ENCODE results near the gene MECP2. TPM values are rescaled to one million over a fixed set of nuclear protein-coding genes. Genes with fewer than 3 reads are reported as not detected.

Gene MECP2
- total RNA-seq, 4 donors from 2014 or later, result 19.7 to 76.0 (median 33.9) TPM

- WGBS, result 80% methylated on average over 1 of the region's 9 CpGs
- Histone ChIP-seq H3K9me3 (no peaks in the 10 kb centered on the region), H3K27ac (no peak overlapping the region), H3K4me1 (no peaks in the 10 kb centered on the region), H3K27me3 (no peaks in the 10 kb centered on the region), H3K36me3 (peaks cover 30% of the 10 kb centered on the region), H3K4me3 (no peak overlapping the region)
- TF ChIP-seq EP300 (IDR thresholded peaks at IDR 0.05), result no peak
- no peak for TF ChIP-seq POLR2AphosphoS5 (IDR thresholded peaks at IDR 0.05)
- no peak for TF ChIP-seq CTCF (IDR thresholded peaks at IDR 0.05)
- TF ChIP-seq POLR2A (IDR thresholded peaks at IDR 0.05), result no peak
- no peak for DNase-seq (ENCODE audit: low spot score in 2 of 2)
These were observed 64.9 kb downstream of the MECP2 start for GRCh38 chrX:154032653-154033052.

- Histone ChIP-seq H3K4me1 (no peaks in the 10 kb centered on the region), H3K36me3 (peaks cover 30% of the 10 kb centered on the region), H3K4me3 (no peak overlapping the region), H3K9me3 (no peaks in the 10 kb centered on the region), H3K27ac (no peak overlapping the region), H3K27me3 (no peaks in the 10 kb centered on the region)
- TF ChIP-seq EP300 (IDR thresholded peaks at IDR 0.05) (no peak), POLR2A (IDR thresholded peaks at IDR 0.05) (no peak), CTCF (IDR thresholded peaks at IDR 0.05) (no peak), POLR2AphosphoS5 (IDR thresholded peaks at IDR 0.05) (no peak)
- 91% methylated on average over 11 of the region's 11 CpGs for WGBS
- no peak for DNase-seq (ENCODE audit: low spot score in 2 of 2)
These were observed 65.4 kb downstream of the MECP2 start for GRCh38 chrX:154032160-154032559.

GRCh38 chrX:154030715-154031305 is 66.7 kb downstream of the MECP2 start:
- WGBS, result 87% methylated on average over 26 of the region's 29 CpGs
- TF ChIP-seq POLR2AphosphoS5 (IDR thresholded peaks at IDR 0.05), result no peak
- TF ChIP-seq CTCF (IDR thresholded peaks at IDR 0.05), result no peak

GRCh38 chrX:154030266-154030665 is 67.3 kb downstream of the MECP2 start:
- no peak overlapping the region for H3K27ac ChIP-seq
- H3K9me3 ChIP-seq, result no peaks in the 10 kb centered on the region
- 89% methylated on average over 18 of the region's 20 CpGs for WGBS
- TF ChIP-seq EP300 (IDR thresholded peaks at IDR 0.05), result no peak
- no peak for TF ChIP-seq POLR2A (IDR thresholded peaks at IDR 0.05)
- TF ChIP-seq POLR2AphosphoS5 (IDR thresholded peaks at IDR 0.05), result no peak
- no peak for TF ChIP-seq CTCF (IDR thresholded peaks at IDR 0.05)
- no peaks in the 10 kb centered on the region for H3K27me3 ChIP-seq
- H3K4me3 ChIP-seq, result no peak overlapping the region
- H3K36me3 ChIP-seq, result peaks cover 30% of the 10 kb centered on the region
- DNase-seq (ENCODE audit: low spot score in 2 of 2), result no peak
- peaks cover 10% of the 10 kb centered on the region for H3K4me1 ChIP-seq

More at GRCh38 chrX:154030715-154031305, 66.7 kb downstream of the MECP2 start:
- H3K27ac ChIP-seq, result no peak overlapping the region
- no peaks in the 10 kb centered on the region for H3K9me3 ChIP-seq
- H3K36me3 ChIP-seq, result peaks cover 30% of the 10 kb centered on the region
- no peak for DNase-seq (ENCODE audit: low spot score in 2 of 2)
- H3K4me3 ChIP-seq, result no peak overlapping the region
- no peaks in the 10 kb centered on the region for H3K27me3 ChIP-seq
- peaks cover 6% of the 10 kb centered on the region for H3K4me1 ChIP-seq

- WGBS, result 86% methylated on average over 8 of the region's 8 CpGs
- Histone ChIP-seq H3K27ac (no peak overlapping the region), H3K36me3 (peaks cover 30% of the 10 kb centered on the region), H3K27me3 (no peaks in the 10 kb centered on the region), H3K9me3 (no peaks in the 10 kb centered on the region), H3K4me3 (no peak overlapping the region), H3K4me1 (peaks cover 15% of the 10 kb centered on the region)
- no peak for DNase-seq (ENCODE audit: low spot score in 2 of 2)
- TF ChIP-seq POLR2A (IDR thresholded peaks at IDR 0.05), result no peak
- TF ChIP-seq CTCF (IDR thresholded peaks at IDR 0.05), result no peak
- no peak for TF ChIP-seq POLR2AphosphoS5 (IDR thresholded peaks at IDR 0.05)
These were observed 68.1 kb downstream of the MECP2 start for GRCh38 chrX:154029439-154029838.

All from suprapubic skin (tissue), 4 donors.